GM19193 (cell line): ENCODE data around the gene OPA3.

Source experiments
- POLR2A ChIP-seq: IDR thresholded peaks from 4 replicates; pipeline ENCODE4 v1.6.1; 2011; ENCODE audit not compliant: insufficient read depth, insufficient read length; ENCODE audit errors: extremely low read depth

The OPA3 gene

GRCh38 chr19:45584332-45585157 is at the start of gene OPA3:
OPA3 (minus strand) TSS chr19:45584802; CDS start chr19:45584764, 38 bp downstream.
- peak; percentile 90 for TF ChIP-seq POLR2A

GRCh38 chr19:45632468-45633196 is 48.0 kb upstream of the OPA3 start:
- no peak for TF ChIP-seq POLR2A

- no peak for TF ChIP-seq POLR2A
These were observed 45.9 kb upstream of the OPA3 start for GRCh38 chr19:45630463-45630862.

GRCh38 chr19:45629704-45630103 is 45.1 kb upstream of the OPA3 start:
- TF ChIP-seq POLR2A: no peak

- no peak for TF ChIP-seq POLR2A
These were observed 39.4 kb upstream of the OPA3 start for GRCh38 chr19:45623984-45624383.

- TF ChIP-seq POLR2A: no peak
These were observed 37.4 kb upstream of the OPA3 start for GRCh38 chr19:45621976-45622503.

GRCh38 chr19:45621389-45621788 is 36.8 kb upstream of the OPA3 start:
- no peak for TF ChIP-seq POLR2A

GRCh38 chr19:45616704-45617017 is 32.1 kb upstream of the OPA3 start:
- no peak for TF ChIP-seq POLR2A

- no peak for TF ChIP-seq POLR2A
These were observed 31.4 kb upstream of the OPA3 start for GRCh38 chr19:45615795-45616703.

GRCh38 chr19:45613926-45614725 is 29.5 kb upstream of the OPA3 start:
- TF ChIP-seq POLR2A: no peak

- no peak for TF ChIP-seq POLR2A
These were observed 24.3 kb upstream of the OPA3 start for GRCh38 chr19:45608948-45609347.

- TF ChIP-seq POLR2A: peak; percentile 20
These were observed 22.7 kb upstream of the OPA3 start for GRCh38 chr19:45607071-45608029.

GRCh38 chr19:45601524-45602374 is 17.1 kb upstream of the OPA3 start, which contains the start of gene GPR4:
GPR4 (minus strand) TSS chr19:45602212; CDS start chr19:45591866, 10,346 bp downstream.
- TF ChIP-seq POLR2A: no peak

GRCh38 chr19:45601115-45601514 is 16.5 kb upstream of the OPA3 start:
- no peak for TF ChIP-seq POLR2A
